Measurements from ENCODE around the gene SNRPD3. TPM values are rescaled to one million over a fixed set of nuclear protein-coding genes. Genes with fewer than 3 reads are reported as not detected.

SNRPD3 gene
- polyA plus RNA-seq, 6 donors from 2014 or later = 73.1 to 141 (median 132) TPM

- peaks cover 21 to 62% (median 52%) of the 10 kb centered on the region in 3 donors for H3K4me1 Mint-ChIP-seq
- DNase-seq (no peak), ATAC-seq (ENCODE audit: low read depth in 2 of 2) (no peak)
- no peaks in the 10 kb centered on the region for H3K27me3 Mint-ChIP-seq
- peaks cover 0 to 6% of the 10 kb centered on the region in 2 donors for H3K36me3 Mint-ChIP-seq
- H3K4me3 Mint-ChIP-seq = no peak overlapping the region
- H3K9me3 Mint-ChIP-seq = no peaks in the 10 kb centered on the region
- H3K27ac Mint-ChIP-seq = peak overlapping the region in 2 of 6 donors; percentile 62 to 90
These were observed 8.7 kb downstream of the SNRPD3 start for GRCh38 chr22:24564376-24565058.

GRCh38 chr22:24565077-24565476 lies 9.3 kb downstream of the SNRPD3 start:
- no peak for DNase-seq
- Mint-ChIP-seq H3K4me3 (no peak overlapping the region), H3K27ac (peak overlapping the region in 2 of 6 donors; percentile 29 to 62), H3K36me3 (peaks cover 0 to 6% of the 10 kb centered on the region in 2 donors), H3K27me3 (no peaks in the 10 kb centered on the region), H3K4me1 (peaks cover 16 to 58% (median 49%) of the 10 kb centered on the region in 3 donors), H3K9me3 (no peaks in the 10 kb centered on the region)
- no peak for ATAC-seq (ENCODE audit: low read depth in 2 of 2)

GRCh38 chr22:24566899-24567511 lies 11.2 kb downstream of the SNRPD3 start:
- H3K9me3 Mint-ChIP-seq = no peaks in the 10 kb centered on the region
- DNase-seq (no peak), ATAC-seq (ENCODE audit: low read depth in 2 of 2) (no peak)
- peaks cover 4 to 14% of the 10 kb centered on the region in 2 donors for H3K36me3 Mint-ChIP-seq
- no peak overlapping the region for H3K4me3 Mint-ChIP-seq
- peaks cover 13 to 46% (median 44%) of the 10 kb centered on the region in 3 donors for H3K4me1 Mint-ChIP-seq
- peak overlapping the region in 1 of 6 donors; percentile 16 for H3K27ac Mint-ChIP-seq
- H3K27me3 Mint-ChIP-seq = no peaks in the 10 kb centered on the region

GRCh38 chr22:24567668-24568067 lies 11.9 kb downstream of the SNRPD3 start:
- no peak for ATAC-seq (ENCODE audit: low read depth in 2 of 2)
- H3K9me3 Mint-ChIP-seq = no peaks in the 10 kb centered on the region
- H3K27ac Mint-ChIP-seq = no peak overlapping the region
- no peaks in the 10 kb centered on the region for H3K27me3 Mint-ChIP-seq
- peaks cover 13 to 41% (median 40%) of the 10 kb centered on the region in 3 donors for H3K4me1 Mint-ChIP-seq
- no peak overlapping the region for H3K4me3 Mint-ChIP-seq
- H3K36me3 Mint-ChIP-seq = peaks cover 6 to 16% of the 10 kb centered on the region in 2 donors
- no peak for DNase-seq

- DNase-seq (no peak), ATAC-seq (ENCODE audit: low read depth in 2 of 2) (no peak)
- Mint-ChIP-seq H3K4me1 (peaks cover 11 to 12% (median 11%) of the 10 kb centered on the region in 3 donors), H3K27me3 (no peaks in the 10 kb centered on the region), H3K4me3 (no peak overlapping the region), H3K9me3 (no peaks in the 10 kb centered on the region), H3K27ac (no peak overlapping the region), H3K36me3 (peaks cover 6 to 27% of the 10 kb centered on the region in 2 donors)
These were observed 15.5 kb downstream of the SNRPD3 start for GRCh38 chr22:24571266-24571665.

- ATAC-seq (ENCODE audit: low read depth in 2 of 2) = no peak
- Mint-ChIP-seq H3K27me3 (no peaks in the 10 kb centered on the region), H3K4me1 (peaks cover 1 to 6% (median 4%) of the 10 kb centered on the region in 3 donors), H3K36me3 (peaks cover 9 to 16% of the 10 kb centered on the region in 2 donors), H3K9me3 (no peaks in the 10 kb centered on the region), H3K4me3 (no peak overlapping the region), H3K27ac (peak overlapping the region in 3 of 6 donors; percentile 37 to 86 (median 39))
- DNase-seq = no peak
These were observed 21.0 kb downstream of the SNRPD3 start for GRCh38 chr22:24576778-24577177.

GRCh38 chr22:24578355-24579257 lies 22.8 kb downstream of the SNRPD3 start:
- ATAC-seq (ENCODE audit: low read depth in 2 of 2) (no peak), DNase-seq (no peak)
- Mint-ChIP-seq H3K4me3 (no peak overlapping the region), H3K27ac (peak overlapping the region in 5 of 6 donors; percentile 4 to 54 (median 36)), H3K27me3 (no peaks in the 10 kb centered on the region), H3K36me3 (peaks cover 5 to 12% of the 10 kb centered on the region in 2 donors), H3K9me3 (no peaks in the 10 kb centered on the region), H3K4me1 (peaks cover 1 to 6% (median 4%) of the 10 kb centered on the region in 3 donors)

- no peaks in the 10 kb centered on the region for H3K27me3 Mint-ChIP-seq
- peak overlapping the region in 1 of 6 donors; percentile 65 for H3K27ac Mint-ChIP-seq
- H3K36me3 Mint-ChIP-seq = peaks cover 5 to 12% of the 10 kb centered on the region in 2 donors
- no peaks in the 10 kb centered on the region for H3K9me3 Mint-ChIP-seq
- ATAC-seq (ENCODE audit: low read depth in 2 of 2) (no peak), DNase-seq (no peak)
- H3K4me3 Mint-ChIP-seq = no peak overlapping the region
- H3K4me1 Mint-ChIP-seq = peaks cover 1 to 6% (median 4%) of the 10 kb centered on the region in 3 donors
These were observed 23.4 kb downstream of the SNRPD3 start for GRCh38 chr22:24579258-24579601.

- Mint-ChIP-seq H3K27me3 (no peaks in the 10 kb centered on the region), H3K4me3 (no peak overlapping the region), H3K9me3 (no peaks in the 10 kb centered on the region), H3K36me3 (peaks cover 2 to 5% of the 10 kb centered on the region in 2 donors), H3K27ac (peak overlapping the region in 1 of 6 donors; percentile 79), H3K4me1 (peaks cover 0 to 6% (median 1%) of the 10 kb centered on the region in 3 donors)
- ATAC-seq (ENCODE audit: low read depth in 2 of 2) (no peak), DNase-seq (no peak)
These were observed 24.5 kb downstream of the SNRPD3 start for GRCh38 chr22:24580276-24580675.

GRCh38 chr22:24582056-24582814 lies 26.4 kb downstream of the SNRPD3 start:
- no peak overlapping the region for H3K27ac Mint-ChIP-seq
- no peaks in the 10 kb centered on the region for H3K9me3 Mint-ChIP-seq
- ATAC-seq (ENCODE audit: low read depth in 2 of 2) (no peak), DNase-seq (no peak)
- H3K4me3 Mint-ChIP-seq = no peak overlapping the region
- H3K36me3 Mint-ChIP-seq = no peaks in the 10 kb centered on the region
- no peaks in the 10 kb centered on the region for H3K4me1 Mint-ChIP-seq
- H3K27me3 Mint-ChIP-seq = no peaks in the 10 kb centered on the region

GRCh38 chr22:24583221-24584165 lies 27.7 kb downstream of the SNRPD3 start:
- H3K27ac Mint-ChIP-seq = peak overlapping the region in 3 of 6 donors; percentile 64 to 77 (median 66)
- H3K36me3 Mint-ChIP-seq = no peaks in the 10 kb centered on the region
- DNase-seq (no peak), ATAC-seq (ENCODE audit: low read depth in 2 of 2) (no peak)
- no peaks in the 10 kb centered on the region for H3K9me3 Mint-ChIP-seq
- no peaks in the 10 kb centered on the region for H3K4me1 Mint-ChIP-seq
- no peak overlapping the region for H3K4me3 Mint-ChIP-seq
- H3K27me3 Mint-ChIP-seq = no peaks in the 10 kb centered on the region

- H3K27ac Mint-ChIP-seq = peak overlapping the region in 2 of 6 donors; percentile 64 to 77
- H3K36me3 Mint-ChIP-seq = no peaks in the 10 kb centered on the region
- DNase-seq = no peak
- H3K9me3 Mint-ChIP-seq = no peaks in the 10 kb centered on the region
- H3K4me1 Mint-ChIP-seq = no peaks in the 10 kb centered on the region
- H3K4me3 Mint-ChIP-seq = no peak overlapping the region
- ATAC-seq (ENCODE audit: low read depth in 2 of 2) = no peak
- H3K27me3 Mint-ChIP-seq = no peaks in the 10 kb centered on the region
These were observed 28.5 kb downstream of the SNRPD3 start for GRCh38 chr22:24584166-24584790.
